Measurements from ENCODE around the gene SLC26A2. TPM values are rescaled to one million over a fixed set of nuclear protein-coding genes. Genes with fewer than 3 reads are reported as not detected.

SLC26A2 gene
- total and polyA plus RNA-seq, 10 of the 15 experiments (the other 5 are each of a cell fraction or from before 2014, with no cell fraction given) = 1.7 to 6.4 (median 4.2) TPM

DNA sequence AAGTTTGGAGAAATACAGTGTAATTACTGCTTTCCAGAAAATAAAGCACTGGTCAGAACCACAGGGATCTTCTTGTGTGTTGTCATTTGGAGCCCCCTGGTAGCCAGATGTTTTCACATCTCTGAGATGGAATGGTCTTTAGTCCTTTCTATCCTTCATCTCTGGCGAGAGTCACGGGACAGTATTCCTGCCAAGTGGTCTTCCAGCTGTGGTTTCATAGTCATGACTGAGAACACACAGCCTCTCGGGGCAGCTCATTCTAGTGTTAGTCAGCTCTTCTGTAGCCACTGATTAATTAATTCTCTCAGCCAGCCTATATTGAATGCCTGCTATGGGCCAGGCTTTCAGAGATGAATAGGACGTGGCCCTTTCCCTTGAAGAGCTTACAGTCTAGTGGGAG lies 74.1 kb downstream of the SLC26A2 start:
- H4K20me1 ChIP-seq (ENCODE audit: control insufficient read depth, insufficient read depth) = no peaks in the 10 kb centered on the region
- H3K27ac ChIP-seq (ENCODE audit: control insufficient read depth, insufficient read depth) = no peak overlapping the region
- no peaks in the 10 kb centered on the region for H3K27me3 ChIP-seq (replicated peaks in 1 of 2; ENCODE audit: control insufficient read depth in 2 of 2, insufficient read depth in 2 of 2, low read length in 1 of 2)
- FAIRE-seq = no peak
- intact Hi-C loops (cut with micrococcal nuclease; ENCODE audit: unreplicated experiment) = loop anchor here (5.0 kb wide), 1 partner anchor 183 kb away; no protein-coding TSS in a partner anchor
- ChIA-PET CTCF (interaction anchor here (0.6 to 3.4 kb wide), 7 partner anchors 10 to 316 kb away, joined by 3 to 17 read pairs (median 3); no protein-coding TSS in a partner anchor), POLR2A (no interaction called here), RAD21 (ENCODE audit: unreplicated experiment) (interaction anchor here (0.9 to 1.4 kb wide), 2 partner anchors 33 to 89 kb away, joined by 3 read pairs; no protein-coding TSS in a partner anchor), SMC1A (ENCODE audit: uncharacterized antibody, unreplicated experiment) (interaction anchor here (0.8 to 1.6 kb wide), 7 partner anchors 9 to 184 kb away, joined by 3 to 4 read pairs (median 3); no protein-coding TSS in a partner anchor)
- H3K9me3 ChIP-seq (replicated peaks; ENCODE audit: control insufficient read depth, insufficient read depth, low read length) = no peaks in the 10 kb centered on the region
- H3K4me1 ChIP-seq (ENCODE audit: control insufficient read depth, insufficient read depth, low read length) = peaks cover 7% of the 10 kb centered on the region
- BruUV-seq (replicated peaks) = no TSS peak
- H3K79me2 ChIP-seq (ENCODE audit: control insufficient read depth, insufficient read depth, low read length) = no peaks in the 10 kb centered on the region
- H3K36me3 ChIP-seq (ENCODE audit: control insufficient read depth in 2 of 2, insufficient read depth in 2 of 2, low read length in 1 of 2) = peaks cover 17 to 55% of the 10 kb centered on the region in 2 experiments
- DNase-seq (ENCODE audit: low read depth, low spot score) = no peak
- H3K4me3 ChIP-seq = no peak overlapping the region
- H3K9ac ChIP-seq (ENCODE audit: control insufficient read depth, insufficient read depth, low read length) = no peak overlapping the region
- 84% methylated on average over 4 of the region's 4 CpGs for WGBS (ENCODE audit: insufficient coverage, insufficient replicate concordance, low lambda C conversion rate, missing lambda C conversion rate)
- in situ Hi-C loops (cut with MboI) = no loop called here
- TF ChIP-seq TCF7 (IDR thresholded peaks at IDR 0.05; ENCODE audit: borderline replicate concordance) = no peak
- TF ChIP-seq RAD21 (IDR thresholded peaks at IDR 0.05; ENCODE audit: insufficient read depth, low read depth, low read length) = no peak
- TF ChIP-seq CHD4 (IDR thresholded peaks at IDR 0.05) = no peak
- TF ChIP-seq POU2F2 (IDR thresholded peaks at IDR 0.05; ENCODE audit: borderline replicate concordance, low read depth, low read length) = no peak
- no peak for TF ChIP-seq ZNF274 (IDR thresholded peaks at IDR 0.05; ENCODE audit: insufficient read depth, insufficient read length)
- TF ChIP-seq, protein P1, sequence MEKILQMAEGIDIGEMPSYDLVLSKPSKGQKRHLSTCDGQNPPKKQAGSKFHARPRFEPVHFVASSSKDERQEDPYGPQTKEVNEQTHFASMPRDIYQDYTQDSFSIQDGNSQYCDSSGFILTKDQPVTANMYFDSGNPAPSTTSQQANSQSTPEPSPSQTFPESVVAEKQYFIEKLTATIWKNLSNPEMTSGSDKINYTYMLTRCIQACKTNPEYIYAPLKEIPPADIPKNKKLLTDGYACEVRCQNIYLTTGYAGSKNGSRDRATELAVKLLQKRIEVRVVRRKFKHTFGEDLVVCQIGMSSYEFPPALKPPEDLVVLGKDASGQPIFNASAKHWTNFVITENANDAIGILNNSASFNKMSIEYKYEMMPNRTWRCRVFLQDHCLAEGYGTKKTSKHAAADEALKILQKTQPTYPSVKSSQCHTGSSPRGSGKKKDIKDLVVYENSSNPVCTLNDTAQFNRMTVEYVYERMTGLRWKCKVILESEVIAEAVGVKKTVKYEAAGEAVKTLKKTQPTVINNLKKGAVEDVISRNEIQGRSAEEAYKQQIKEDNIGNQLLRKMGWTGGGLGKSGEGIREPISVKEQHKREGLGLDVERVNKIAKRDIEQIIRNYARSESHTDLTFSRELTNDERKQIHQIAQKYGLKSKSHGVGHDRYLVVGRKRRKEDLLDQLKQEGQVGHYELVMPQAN (conservative IDR thresholded peaks at IDR 0.05) = no peak
- TF ChIP-seq NR2C2 (IDR thresholded peaks at IDR 0.05; ENCODE audit: borderline replicate concordance, control insufficient read depth, insufficient read length, low read depth) = no peak
- TF ChIP-seq SUZ12 (IDR thresholded peaks at IDR 0.05; ENCODE audit: unreplicated experiment) = no peak
- TF ChIP-seq SPI1 (IDR thresholded peaks at IDR 0.05; ENCODE audit: borderline replicate concordance, insufficient read depth, low read depth, low read length) = no peak
- TF ChIP-seq RB1 (IDR thresholded peaks at IDR 0.05; ENCODE audit: borderline replicate concordance) = no peak
- TF ChIP-seq PAX8 (IDR thresholded peaks at IDR 0.05) = no peak
- TF ChIP-seq ATF7 (IDR thresholded peaks at IDR 0.05; ENCODE audit: low read depth) = no peak
- TF ChIP-seq NFYA (IDR thresholded peaks at IDR 0.05; ENCODE audit: borderline replicate concordance, low read depth, low read length) = no peak
- no peak for TF ChIP-seq YBX1 (IDR thresholded peaks at IDR 0.05)
- no peak for TF ChIP-seq LARP7 (IDR thresholded peaks at IDR 0.05)
- TF ChIP-seq ZNF24 (IDR thresholded peaks at IDR 0.05) = no peak
- no peak for TF ChIP-seq PAX5 (IDR thresholded peaks at IDR 0.05; ENCODE audit: borderline replicate concordance, low read depth, low read length)
- TF ChIP-seq ZSCAN29 (IDR thresholded peaks at IDR 0.05) = no peak
- TF ChIP-seq, protein P2, sequence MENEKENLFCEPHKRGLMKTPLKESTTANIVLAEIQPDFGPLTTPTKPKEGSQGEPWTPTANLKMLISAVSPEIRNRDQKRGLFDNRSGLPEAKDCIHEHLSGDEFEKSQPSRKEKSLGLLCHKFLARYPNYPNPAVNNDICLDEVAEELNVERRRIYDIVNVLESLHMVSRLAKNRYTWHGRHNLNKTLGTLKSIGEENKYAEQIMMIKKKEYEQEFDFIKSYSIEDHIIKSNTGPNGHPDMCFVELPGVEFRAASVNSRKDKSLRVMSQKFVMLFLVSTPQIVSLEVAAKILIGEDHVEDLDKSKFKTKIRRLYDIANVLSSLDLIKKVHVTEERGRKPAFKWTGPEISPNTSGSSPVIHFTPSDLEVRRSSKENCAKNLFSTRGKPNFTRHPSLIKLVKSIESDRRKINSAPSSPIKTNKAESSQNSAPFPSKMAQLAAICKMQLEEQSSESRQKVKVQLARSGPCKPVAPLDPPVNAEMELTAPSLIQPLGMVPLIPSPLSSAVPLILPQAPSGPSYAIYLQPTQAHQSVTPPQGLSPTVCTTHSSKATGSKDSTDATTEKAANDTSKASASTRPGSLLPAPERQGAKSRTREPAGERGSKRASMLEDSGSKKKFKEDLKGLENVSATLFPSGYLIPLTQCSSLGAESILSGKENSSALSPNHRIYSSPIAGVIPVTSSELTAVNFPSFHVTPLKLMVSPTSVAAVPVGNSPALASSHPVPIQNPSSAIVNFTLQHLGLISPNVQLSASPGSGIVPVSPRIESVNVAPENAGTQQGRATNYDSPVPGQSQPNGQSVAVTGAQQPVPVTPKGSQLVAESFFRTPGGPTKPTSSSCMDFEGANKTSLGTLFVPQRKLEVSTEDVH (IDR thresholded peaks at IDR 0.05; ENCODE audit: low read depth, partially characterized antibody) = no peak
- H2AFZ ChIP-seq (ENCODE audit: control insufficient read depth, low read depth, low read length) = no peak overlapping the region
- H3K4me2 ChIP-seq (ENCODE audit: control insufficient read depth, insufficient read depth) = no peak overlapping the region
- no peak for ATAC-seq
